HL-60/S4 treated with phorbol 12-myristate 13-acetate at 8.2 ng/mL for 4 days and 3 days (cell line): Measurements from ENCODE around the gene CSDE1.

Experiments used
- in situ Hi-C: fragments of 300-500 bp; cut with MboI; formaldehyde crosslinking; loops from 2 replicates; pipeline ENCODE4 v1.15.0; 2022; ENCODE audit warnings: low sequenced_read_pairs

Gene CSDE1

GRCh38 chr1:114707604-114708003 lies 50.2 kb downstream of the CSDE1 start:
- in situ Hi-C loops = no loop called here

- in situ Hi-C loops = no loop called here
These were observed 54.5 kb downstream of the CSDE1 start for GRCh38 chr1:114703242-114703641.

- in situ Hi-C loops = no loop called here
These were observed 55.0 kb downstream of the CSDE1 start for GRCh38 chr1:114702737-114703136.

GRCh38 chr1:114701931-114702330 lies 55.9 kb downstream of the CSDE1 start:
- in situ Hi-C loops = no loop called here

- in situ Hi-C loops = no loop called here
These were observed 57.7 kb downstream of the CSDE1 start for GRCh38 chr1:114700036-114700600.

- in situ Hi-C loops = no loop called here
These were observed 61.0 kb downstream of the CSDE1 start for GRCh38 chr1:114696810-114697209.

- in situ Hi-C loops = no loop called here
These were observed 62.2 kb downstream of the CSDE1 start, which contains the start of gene AMPD1 for GRCh38 chr1:114695430-114696058. Gene AMPD1 (minus strand): TSS chr1:114695546. CDS start chr1:114695471, 75 bp downstream.

GRCh38 chr1:114694540-114695310 lies 63.1 kb downstream of the CSDE1 start:
- in situ Hi-C loops = no loop called here

- in situ Hi-C loops = no loop called here
These were observed 64.8 kb downstream of the CSDE1 start for GRCh38 chr1:114692947-114693346.

- in situ Hi-C loops = no loop called here
These were observed 66.7 kb downstream of the CSDE1 start for GRCh38 chr1:114691061-114691460.

- in situ Hi-C loops = no loop called here
These were observed 67.6 kb downstream of the CSDE1 start for GRCh38 chr1:114690148-114690547.

- in situ Hi-C loops = no loop called here
These were observed 69.3 kb downstream of the CSDE1 start for GRCh38 chr1:114688526-114688925.

GRCh38 chr1:114685851-114686250 lies 71.9 kb downstream of the CSDE1 start:
- in situ Hi-C loops = no loop called here

- in situ Hi-C loops = no loop called here
These were observed 80.1 kb downstream of the CSDE1 start for GRCh38 chr1:114677691-114678090.

- in situ Hi-C loops = no loop called here
These were observed 81.7 kb downstream of the CSDE1 start for GRCh38 chr1:114676115-114676514.

- in situ Hi-C loops = no loop called here
These were observed 85.9 kb downstream of the CSDE1 start for GRCh38 chr1:114671939-114672275.

GRCh38 chr1:114671011-114671938 lies 86.5 kb downstream of the CSDE1 start:
- in situ Hi-C loops = no loop called here

- in situ Hi-C loops = no loop called here
These were observed 87.4 kb downstream of the CSDE1 start for GRCh38 chr1:114670083-114671010.

GRCh38 chr1:114669562-114670082 lies 88.2 kb downstream of the CSDE1 start, which contains the start of gene DENND2C:
Gene DENND2C (minus strand): TSS chr1:114670049. CDS start chr1:114625984, 44,065 bp downstream.
- in situ Hi-C loops = no loop called here
